8988T (cell line): ENCODE data around the gene UBALD2.
"Not testable (repeated sequence)": the region's sequence is repeated elsewhere in the genome, so short reads cannot be mapped to it uniquely, and the experiment has no call there.

Experiments used
- DNase-seq: peaks from one replicate; pipeline ENCODE4 v3.0.0; 2011

The UBALD2 gene

DNA sequence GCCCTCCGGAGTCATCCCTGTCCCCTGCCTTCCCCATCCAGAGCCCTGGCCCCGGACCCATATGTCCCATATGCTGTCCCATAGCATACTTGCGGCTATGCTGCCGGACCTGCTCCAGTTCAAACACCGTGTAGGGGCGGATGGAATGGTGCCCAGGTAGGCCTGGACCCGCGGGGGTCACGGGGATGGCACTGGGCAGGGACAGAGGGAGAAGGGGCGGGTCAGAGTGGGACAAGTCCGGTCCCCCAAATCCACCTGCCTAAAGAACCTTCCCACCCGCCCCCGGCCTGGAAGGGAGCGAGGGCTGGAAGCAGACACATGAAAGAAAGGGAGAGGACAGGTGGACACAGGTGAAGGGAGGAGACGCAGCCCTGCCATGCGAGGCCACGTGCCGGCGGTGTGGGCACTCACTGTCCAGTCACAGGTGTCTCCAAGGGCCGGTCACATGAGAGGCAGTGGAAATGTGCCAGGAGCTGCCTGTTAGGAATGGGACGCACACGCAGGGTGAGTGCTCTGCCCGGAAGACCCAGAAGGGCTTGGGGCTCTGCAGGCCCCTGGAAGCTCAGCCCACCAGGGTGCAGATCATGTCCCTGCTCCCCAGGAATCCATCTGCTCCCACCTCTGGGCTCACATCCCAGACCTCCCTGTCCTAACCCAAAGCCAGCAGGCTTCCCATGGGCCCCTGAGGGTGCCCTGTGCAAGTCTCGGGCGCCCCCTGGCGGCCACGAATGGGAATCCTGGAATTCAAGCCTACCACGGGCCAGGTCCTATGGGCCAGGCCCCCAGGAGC, 14.0 kb downstream of the UBALD2 start:
- DNase-seq: peak; percentile 85

DNA sequence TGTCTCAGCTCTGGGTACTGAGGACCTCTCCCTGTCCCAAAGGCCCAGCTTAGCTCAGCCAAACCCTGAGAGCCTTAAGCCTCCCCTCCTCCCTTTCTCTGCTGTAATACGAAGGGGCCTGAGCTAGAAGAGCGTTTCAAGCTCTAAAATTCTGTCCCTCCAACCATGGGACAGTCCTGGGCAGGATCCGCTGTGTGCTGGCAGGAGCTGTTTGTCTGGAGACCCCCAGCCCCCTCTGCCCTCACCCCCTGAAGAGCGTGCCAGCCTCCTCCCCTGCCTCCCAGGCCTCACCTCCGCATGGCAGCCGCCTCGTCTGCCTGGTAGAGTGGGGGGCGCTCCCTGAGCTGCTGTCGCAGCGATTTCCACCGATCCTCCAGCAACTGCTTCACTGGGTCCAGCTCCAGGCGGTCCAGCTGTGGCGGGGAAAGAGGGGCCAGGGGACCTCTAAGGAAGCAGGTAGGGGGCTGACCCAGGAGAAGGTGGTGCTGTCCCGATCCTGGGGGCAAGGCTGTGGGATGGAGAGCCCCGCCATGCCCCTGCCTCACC, 14.7 kb downstream of the UBALD2 start:
- no peak for DNase-seq

DNA sequence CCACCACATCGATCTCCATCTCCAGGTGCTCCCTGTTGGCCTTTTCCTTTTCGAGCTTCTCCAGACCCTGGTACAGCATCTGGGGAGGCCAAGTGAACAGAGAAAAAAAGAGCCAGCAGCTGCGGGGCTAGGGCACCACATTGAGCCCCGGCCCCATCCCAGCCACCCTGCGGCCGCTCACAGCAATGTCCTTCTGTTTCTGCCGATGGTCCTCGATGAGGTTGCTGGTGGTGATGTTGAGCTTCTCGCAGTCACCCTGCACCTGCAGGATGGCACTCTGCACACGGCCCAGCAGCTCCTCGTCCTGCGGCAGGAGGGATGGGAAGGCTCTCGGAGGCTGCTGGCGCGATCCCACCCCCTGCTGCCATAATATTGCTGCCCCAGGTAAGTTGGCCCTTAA, 15.5 kb downstream of the UBALD2 start:
- no peak for DNase-seq

DNA sequence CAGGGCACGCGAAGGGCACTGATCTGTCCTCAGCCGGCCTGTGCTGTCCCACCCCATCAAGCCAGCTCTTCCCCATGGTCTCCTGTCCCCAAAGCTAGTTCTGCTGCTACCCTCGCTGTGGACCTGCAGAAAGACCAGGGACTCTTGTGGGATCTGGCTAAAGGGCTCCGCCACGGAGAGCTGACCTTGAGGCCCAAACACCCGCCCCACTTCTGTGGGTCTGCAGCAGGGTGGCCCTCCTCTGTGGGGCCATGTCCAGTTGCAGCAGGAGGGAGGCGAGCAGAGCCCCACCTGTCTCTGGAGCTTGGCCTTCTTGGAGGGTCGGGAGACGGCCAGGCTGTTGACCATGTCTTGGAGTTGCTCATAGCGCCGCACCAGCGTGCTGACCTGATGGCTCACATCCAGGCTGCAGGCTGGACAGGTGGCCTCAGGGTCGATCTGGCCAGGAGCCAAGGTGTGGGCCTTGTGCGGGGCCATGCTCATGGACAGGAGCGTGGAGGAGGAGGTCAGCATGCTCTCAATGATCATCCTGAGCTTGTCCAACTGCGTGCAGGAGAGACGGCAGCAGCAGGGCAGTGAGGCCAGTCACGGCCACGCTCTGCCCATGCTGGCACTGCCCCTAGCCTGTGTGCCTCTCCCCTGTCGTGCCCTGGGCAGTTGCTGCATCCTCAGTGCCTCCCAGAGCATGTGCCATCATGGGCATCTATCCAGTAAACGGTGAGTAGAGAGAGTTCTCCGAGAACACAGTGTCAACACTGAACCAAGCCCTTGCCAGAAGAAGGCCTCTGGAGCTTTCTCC, 16.6 kb downstream of the UBALD2 start:
- no peak for DNase-seq

DNA sequence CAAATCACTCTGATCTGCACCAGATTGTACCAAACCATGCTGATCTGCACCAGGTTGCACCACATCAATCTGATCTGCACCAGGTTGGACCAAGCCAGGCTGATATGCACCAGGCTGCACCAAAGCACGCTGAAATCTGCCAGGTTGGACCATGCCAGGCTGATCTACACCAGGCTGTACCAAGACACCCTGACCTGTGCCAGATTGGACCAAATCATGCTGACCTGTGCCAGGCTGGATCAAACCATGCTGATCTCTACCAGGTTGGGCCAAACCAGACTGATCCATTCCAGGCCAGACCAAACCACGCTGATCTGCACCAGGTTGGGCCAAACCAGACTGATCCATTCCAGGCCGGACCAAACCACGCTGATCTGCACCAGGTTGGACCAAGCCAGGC, 27.4 kb downstream of the UBALD2 start:
- no peak for DNase-seq

DNA sequence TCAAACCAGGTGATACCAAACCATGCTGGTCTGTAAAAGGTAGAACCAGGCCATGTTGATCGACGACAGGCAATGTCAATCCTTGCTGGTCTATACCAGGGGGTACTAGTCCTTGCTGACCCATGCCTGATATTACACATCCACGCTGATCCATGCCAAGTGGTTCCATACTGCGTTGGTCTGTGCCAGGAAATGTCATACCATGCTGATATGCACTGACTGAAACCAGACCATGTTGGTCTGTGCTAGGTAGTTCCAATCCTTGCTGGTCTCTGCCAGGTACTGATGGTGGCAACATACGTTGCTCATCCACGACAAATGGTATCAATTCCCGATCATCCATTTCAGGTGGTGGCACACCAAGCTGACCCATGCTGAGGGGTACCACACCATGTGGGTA, 28.0 kb downstream of the UBALD2 start:
- no peak for DNase-seq

DNA sequence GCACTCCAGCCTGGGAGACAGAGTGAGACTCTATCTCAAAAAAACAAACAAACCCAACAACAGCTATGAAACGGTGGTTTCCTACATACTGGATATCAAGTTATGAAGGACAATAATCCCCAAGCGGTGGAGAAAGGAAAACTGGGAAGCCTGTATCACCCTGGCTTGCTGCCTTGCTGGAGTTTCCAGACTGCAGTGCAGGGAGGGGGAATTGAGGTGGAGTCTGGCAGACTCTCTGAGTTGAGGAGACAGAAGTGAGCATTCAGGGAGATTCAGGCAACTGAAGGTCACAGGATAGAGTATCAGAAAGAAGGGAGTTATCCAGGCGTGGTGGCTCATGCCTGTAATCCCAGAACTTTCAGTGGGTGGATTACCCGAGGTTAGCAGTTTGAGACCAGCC, 31.0 kb downstream of the UBALD2 start:
- no peak for DNase-seq

DNA sequence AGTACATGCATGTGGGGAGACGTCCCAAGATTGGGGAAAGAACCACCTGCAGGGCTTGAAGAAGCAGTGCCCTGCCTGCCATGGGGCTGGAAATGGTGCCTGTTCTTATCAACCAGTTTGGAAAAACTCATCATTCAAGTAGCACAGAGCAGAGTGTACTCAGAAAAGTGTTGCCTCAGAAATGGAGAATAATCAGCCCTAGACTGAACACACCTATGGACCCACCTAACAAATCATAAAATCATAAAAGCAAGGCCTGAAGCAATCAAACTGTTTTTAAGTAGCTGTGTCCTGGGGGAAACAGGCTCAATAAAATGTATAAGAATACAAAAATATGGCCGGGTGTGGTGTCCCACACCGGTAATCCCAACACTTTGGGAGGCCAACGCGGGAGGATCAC, 31.7 kb downstream of the UBALD2 start:
- DNase-seq: no peak

DNA sequence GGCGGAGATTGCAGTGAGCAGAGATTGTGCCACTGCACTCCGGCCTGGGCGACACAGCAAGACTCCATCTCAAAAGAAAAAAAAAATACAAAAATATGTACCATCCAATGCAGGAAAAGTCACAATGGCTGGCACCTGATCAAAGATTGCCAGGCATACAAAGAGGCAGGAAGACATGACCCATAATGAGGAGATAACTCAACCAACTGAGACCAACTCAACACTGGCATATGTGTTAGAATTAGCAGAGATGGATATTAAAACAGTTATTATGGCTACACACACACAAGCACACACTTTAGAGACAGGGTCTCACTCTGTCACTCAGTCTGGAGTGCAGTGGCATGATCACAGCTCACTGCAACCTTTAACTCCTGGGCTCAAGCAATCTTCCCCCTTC, 32.3 kb downstream of the UBALD2 start:
- no peak for DNase-seq

DNA sequence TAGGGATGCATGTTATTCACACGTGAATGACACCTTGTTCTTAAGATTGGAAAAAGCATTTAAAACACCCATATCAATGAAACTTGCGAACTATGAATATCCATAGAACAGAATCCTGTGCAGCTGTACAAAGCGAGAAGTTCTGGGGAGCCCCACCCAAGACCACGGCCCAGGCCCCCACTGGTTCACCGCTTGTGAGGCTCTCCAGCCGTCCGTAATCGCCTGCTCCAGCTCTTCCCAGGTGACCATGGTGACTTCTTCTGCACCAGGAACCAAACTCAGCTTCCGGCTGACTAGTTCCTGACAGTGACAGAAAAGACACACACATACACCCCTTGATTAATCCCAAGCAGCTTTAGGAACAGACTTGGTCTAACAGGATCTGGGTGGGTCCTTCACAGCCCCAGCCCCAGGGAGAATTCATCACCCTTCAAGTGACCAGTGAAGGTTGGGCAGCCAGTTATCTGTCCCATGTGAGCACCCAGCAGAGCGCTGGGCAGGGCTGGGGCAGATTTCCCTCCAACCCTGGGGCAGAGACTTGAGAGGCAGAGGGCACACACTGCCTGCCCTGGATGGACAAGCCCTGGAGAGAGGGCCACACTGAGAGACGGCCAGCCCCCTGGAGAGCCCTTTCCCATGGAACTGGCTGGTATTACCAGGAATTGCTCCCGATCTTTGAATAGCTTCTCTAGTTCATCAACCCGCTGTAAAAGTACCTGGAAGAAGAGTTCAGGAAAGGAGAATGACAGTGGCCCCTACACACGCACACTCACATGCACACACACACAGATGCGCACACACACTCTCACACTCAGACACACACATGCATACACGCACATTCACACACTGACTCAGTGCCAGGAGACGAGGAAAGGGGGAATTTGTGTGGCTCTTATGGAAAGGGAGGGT, 39.3 kb downstream of the UBALD2 start:
- DNase-seq: no peak

DNA sequence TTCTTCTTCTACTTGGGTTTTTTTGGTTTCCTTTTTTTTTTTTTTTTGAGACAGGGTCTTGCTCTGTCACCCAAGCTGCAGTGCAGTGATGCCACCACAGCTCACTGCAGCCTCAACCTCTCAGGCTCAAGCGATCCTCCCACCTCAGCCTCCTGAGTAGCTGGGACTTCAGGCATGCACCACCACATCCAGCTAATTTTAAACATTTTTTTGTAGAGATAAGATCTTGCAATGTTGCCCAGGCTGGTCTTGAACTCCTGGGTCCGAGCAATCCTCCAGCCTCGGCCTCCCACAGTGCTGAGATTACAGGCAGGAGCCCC, 39.9 kb downstream of the UBALD2 start:
- DNase-seq: not testable (repeated sequence)

DNA sequence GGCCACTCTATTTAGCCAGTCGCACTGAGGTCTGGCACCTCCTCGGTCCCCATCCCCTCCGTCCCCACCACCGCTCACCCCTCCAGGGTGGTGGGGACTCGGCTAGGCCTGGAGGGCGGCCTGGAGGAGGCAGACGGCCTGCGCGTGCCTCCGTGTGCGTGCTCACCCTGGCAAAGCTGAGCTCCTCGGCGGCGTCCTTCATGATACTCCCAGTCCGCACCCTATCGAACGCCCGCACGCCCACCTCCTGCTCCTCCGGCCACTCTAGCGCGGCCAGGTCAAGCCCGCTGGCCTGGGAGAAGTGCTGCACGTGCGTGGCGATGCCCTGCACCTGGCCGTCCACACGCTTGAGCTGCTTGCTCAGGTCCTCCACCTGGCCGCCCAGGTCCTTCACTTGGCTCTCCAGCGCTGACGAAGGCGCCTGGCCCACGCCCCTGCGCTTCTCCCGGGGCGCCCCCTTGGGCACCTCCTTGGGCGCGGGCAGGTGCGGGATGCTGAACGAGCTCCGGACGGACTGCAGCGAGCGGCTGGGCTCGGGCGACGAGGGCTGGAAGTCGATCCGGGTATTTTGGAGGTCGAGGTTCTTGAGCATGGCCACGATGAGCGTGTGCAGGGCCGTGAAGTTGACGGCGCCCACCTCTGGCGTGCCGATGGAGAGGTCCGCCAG, 42.3 kb downstream of the UBALD2 start:
- no peak for DNase-seq

DNA sequence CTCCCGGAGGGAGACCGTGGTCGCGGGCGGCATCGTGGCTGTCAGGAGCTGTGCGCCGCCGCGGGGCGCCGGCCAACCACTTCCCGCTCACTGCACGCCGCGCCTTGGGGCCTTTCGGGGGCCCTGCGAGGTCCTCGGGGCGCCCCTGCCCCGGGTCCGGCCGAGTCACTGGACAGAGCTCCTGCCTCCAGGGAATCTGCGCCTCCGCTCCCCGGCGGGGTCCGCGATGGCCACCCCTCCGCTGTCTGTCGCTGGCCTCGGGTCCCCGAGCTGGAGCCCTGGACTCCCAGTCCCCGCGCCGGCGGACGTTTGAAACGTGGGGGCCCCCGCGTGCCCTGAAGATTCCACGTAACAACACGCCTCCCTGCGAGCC, 42.8 kb downstream of the UBALD2 start, which contains the start of gene QRICH2:
QRICH2 (minus strand) TSS at position 311 of the 373 bp plus-strand sequence; CDS start at position 33, 278 bp downstream.
- DNase-seq: no peak

DNA sequence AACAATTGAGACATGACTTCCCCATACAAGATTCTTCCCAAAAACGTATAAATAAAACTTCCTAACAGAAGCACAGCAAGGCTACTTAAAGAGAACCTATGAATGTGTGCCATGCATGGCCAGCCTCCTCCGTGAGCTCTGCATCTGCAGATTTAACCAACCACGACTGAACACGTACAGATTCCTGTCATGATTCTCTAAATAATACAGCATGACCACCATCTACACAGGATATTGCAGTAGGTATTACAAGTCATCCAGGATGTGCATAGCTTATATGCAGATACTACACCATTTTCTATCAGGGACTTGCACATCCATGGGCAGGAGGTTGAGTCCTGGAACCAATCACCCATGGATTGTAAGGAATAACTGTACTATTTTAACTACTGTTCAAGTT, 44.3 kb downstream of the UBALD2 start:
- no peak for DNase-seq

DNA sequence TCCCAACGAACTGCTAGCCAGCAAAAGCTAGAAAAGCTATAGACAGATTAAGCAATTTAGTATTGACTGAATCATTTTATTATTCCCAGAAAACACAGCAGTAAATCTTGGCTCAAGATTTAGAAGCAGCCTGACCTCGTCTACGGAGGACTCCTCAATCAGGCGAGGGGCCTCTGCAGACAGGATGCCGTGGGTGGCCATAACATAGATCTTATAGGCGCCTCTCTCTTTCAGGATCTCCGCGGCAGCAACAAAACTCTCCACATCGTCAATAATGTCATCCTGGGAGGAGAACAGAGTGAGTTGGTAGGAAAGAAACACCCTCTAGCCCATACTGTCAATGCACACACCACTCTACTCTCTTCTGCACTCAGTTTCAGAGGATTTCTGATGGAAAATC, 47.6 kb downstream of the UBALD2 start:
- DNase-seq: no peak

DNA sequence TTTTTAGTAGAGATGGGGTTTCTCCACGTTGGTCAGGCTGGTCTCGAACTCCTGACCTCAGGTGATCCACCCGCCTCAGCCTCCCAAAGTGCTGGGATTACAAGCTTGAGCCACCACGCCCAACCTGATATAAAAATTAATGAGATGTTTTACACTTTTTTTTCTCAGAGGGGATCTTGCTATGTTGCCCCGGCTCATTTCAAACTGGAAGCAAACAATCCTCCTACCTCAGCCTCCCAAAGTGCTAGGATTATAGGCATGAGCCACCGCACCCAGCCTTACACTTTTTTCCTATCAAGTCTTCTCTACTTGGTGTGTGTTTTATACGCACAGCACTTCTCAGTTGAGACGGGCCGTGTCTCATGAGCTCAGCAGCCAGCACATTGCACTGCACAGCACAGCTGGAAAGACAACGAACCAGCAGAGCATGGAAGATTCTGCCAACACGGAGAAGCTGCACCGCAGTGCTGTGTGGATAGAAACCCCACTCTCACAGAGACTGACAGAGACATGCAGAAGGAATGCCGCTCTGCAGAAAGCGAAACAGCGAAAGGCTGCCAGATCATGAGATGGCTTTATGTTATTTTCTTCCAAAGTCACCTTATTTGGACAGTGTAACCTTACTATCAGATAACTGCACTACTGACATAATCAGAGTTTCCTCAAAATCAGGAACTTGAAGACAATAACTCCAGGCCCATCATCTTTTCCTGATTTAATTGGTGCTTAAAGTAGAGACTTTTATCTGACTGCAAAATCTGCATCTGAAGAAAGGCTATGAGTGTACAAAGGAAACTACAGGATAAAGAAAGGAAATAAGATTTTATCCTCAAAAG, 49.5 kb downstream of the UBALD2 start:
- DNase-seq: no peak

DNA sequence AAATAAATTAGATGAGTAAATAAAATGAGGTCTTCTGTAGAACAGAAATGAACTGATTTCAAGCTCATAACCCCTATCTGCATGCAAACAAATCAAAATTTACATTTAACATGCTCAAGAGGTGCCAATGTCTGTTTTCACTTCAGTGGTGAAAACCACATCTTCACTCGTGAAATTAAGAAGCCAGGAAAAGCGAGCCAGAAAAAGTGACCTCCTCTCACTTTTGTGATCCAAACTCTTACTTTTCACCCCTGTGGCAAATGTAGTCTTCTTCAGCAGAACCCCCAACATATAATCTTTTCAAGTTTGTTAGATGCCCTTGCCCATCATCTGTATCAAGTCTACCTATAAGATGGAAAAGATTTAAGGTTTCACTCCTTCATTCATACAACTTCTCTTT, 52.4 kb downstream of the UBALD2 start:
- DNase-seq: no peak

DNA sequence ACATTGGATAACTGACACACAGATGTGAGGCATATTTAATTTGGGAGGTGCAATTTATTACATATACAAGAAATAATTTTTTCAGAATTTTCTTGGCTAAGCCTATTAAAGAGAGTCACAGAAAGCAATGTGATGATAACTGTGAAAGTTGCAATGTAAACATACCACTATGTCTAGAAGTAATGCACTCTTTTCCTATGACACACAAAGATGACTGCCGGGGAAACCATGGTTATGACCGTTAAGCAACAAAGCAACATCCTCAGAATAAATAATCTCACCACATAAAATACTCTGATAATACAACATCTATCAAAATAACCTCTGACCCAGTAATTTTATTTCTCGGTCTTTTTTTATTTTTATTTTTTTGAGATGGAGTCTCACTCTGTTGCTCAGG, 53.4 kb downstream of the UBALD2 start:
- no peak for DNase-seq
